Kidney (tissue), 14 donors: ENCODE measurements around the gene FAM222B. TPM values are rescaled to one million over a fixed set of nuclear protein-coding genes. Genes with fewer than 3 reads are reported as not detected.

ENCODE experiments used
- DNase-seq, 5 donors: peaks; one replicate each; pipeline ENCODE4 v3.0.0-alpha.2; 2013 to 2020
- FAIRE-seq: peaks from 2 replicates; lab custom pipeline; 2012; peaks lifted over from hg19 to GRCh38; lab: Jason Lieb, UNC
- H3K27ac ChIP-seq, 2 donors: one replicate each; pipeline ENCODE4 v1.7.0; 2013; ENCODE audit warnings: low read depth in 2 of 2, low read length in 2 of 2, inconsistent platforms in 1 of 2
- H3K27me3 ChIP-seq: one replicate; pipeline ENCODE4 v1.7.1; 2013; ENCODE audit warnings: low read length, inconsistent platforms; ENCODE audit not compliant: control insufficient read depth, insufficient read depth
- H3K36me3 ChIP-seq, 3 donors: one replicate each; pipeline versions ENCODE4 v1.7.0 to v1.7.1; 2013; ENCODE audit warnings: low read length in 3 of 3, control low read depth in 1 of 3, inconsistent platforms in 1 of 3; ENCODE audit not compliant: insufficient read depth in 3 of 3, control insufficient read depth in 2 of 3
- H3K4me1 ChIP-seq, 3 donors: one replicate each; pipeline versions ENCODE4 v1.7.0 to v1.7.1; 2013; ENCODE audit warnings: low read length in 3 of 3, inconsistent platforms in 1 of 3, low read depth in 1 of 3; ENCODE audit not compliant: control insufficient read depth in 2 of 3, insufficient read depth in 2 of 3
- H3K4me3 ChIP-seq, 3 donors: one replicate each; pipeline versions ENCODE4 v1.7.0 to v1.8.1; 2013; ENCODE audit warnings: low read length in 3 of 3, control low read depth in 1 of 3, inconsistent platforms in 1 of 3
- H3K9ac ChIP-seq, 3 donors: one replicate each; pipeline versions ENCODE4 v1.7.0 to v1.7.1; 2013; ENCODE audit warnings: low read length in 3 of 3, control low read depth in 1 of 3, inconsistent platforms in 1 of 3
- H3K9me3 ChIP-seq, 3 donors: one replicate each; pipeline versions ENCODE4 v1.7.0 to v1.7.1; 2013; ENCODE audit warnings: low read length in 3 of 3, control low read depth in 1 of 3, inconsistent platforms in 1 of 3; ENCODE audit not compliant: control insufficient read depth in 2 of 3, insufficient read depth in 1 of 3
- CTCF ChIP-seq: IDR thresholded peaks from 3 replicates; pipeline ENCODE4 v1.5.1; 2012; ENCODE audit warnings: mild to moderate bottlenecking, moderate library complexity, borderline replicate concordance; ENCODE audit not compliant: insufficient read depth; ENCODE audit errors: extremely low read depth
- intact Hi-C: fragments of 100-400 bp; cut with DNase I; formaldehyde crosslinking; loops from one replicate; pipeline ENCODE4 v1.11.1; 2022
- polyA plus RNA-seq: library from polyadenylated mRNA; stranded (reverse); fragments of 350-450 nt; fragmentation: Illumina TruSeq; extraction: RNeasy Lipid Tissue Mini Kit (QIAGEN cat#74804); gene quantifications from one replicate; pipeline ENCODE4 v1.2.3, GENCODE V29; 2014; ENCODE audit warnings: low read depth, low replicate concordance; ENCODE audit not compliant: insufficient read depth
- total RNA-seq: library from RNA; stranded (reverse); fragmentation: NEBNext Ultra II Directional; extraction: Animal tissue kit (Norgen Biotek cat#: 25700); gene quantifications from one replicate; pipeline ENCODE4 v1.2.1, GENCODE V29; 2021
- donor health status: control.
- donor health status: control.
- donor health status: control.
- donor health status: control.
- donor health status: control.
- donor health status: DM: yes; HTN: yes; CAD: no.
- donor health status: Normal renal cell carcinoma (clear cell type).

The FAM222B gene
- total and polyA plus RNA-seq, 2 donors from 2014 or later, result 13.0 to 31.0 TPM

- Histone ChIP-seq H3K27ac (no peak overlapping the region), H3K9me3 (no peaks in the 10 kb centered on the region), H3K36me3 (peaks cover 0 to 17% (median 8%) of the 10 kb centered on the region in 3 donors), H3K4me1 (peaks cover 0 to 5% (median 0%) of the 10 kb centered on the region in 3 donors), H3K9ac (no peak overlapping the region), H3K27me3 (no peaks in the 10 kb centered on the region), H3K4me3 (no peak overlapping the region)
- FAIRE-seq, result no peak
- no peak for TF ChIP-seq CTCF
- DNase-seq, result no peak
- intact Hi-C loops, result loop anchor here (5.0 kb wide), 1 partner anchor 154 kb away; no protein-coding TSS in a partner anchor
Measured at GRCh38 chr17:28763137-28763799, 79.3 kb downstream of the FAM222B start.

GRCh38 chr17:28760601-28761562 is 81.7 kb downstream of the FAM222B start:
- intact Hi-C loops, result loop anchor here (5.0 kb wide), 1 partner anchor 156 kb away; no protein-coding TSS in a partner anchor
- DNase-seq, result peak in 3 of 5 donors; percentile 33 to 78 (median 45)
- Histone ChIP-seq H3K4me3 (no peak overlapping the region), H3K9ac (no peak overlapping the region), H3K9me3 (no peaks in the 10 kb centered on the region), H3K27ac (no peak overlapping the region), H3K4me1 (peaks cover 0 to 5% (median 0%) of the 10 kb centered on the region in 3 donors), H3K27me3 (no peaks in the 10 kb centered on the region), H3K36me3 (peaks cover 0 to 21% (median 19%) of the 10 kb centered on the region in 3 donors)
- FAIRE-seq, result no peak
- no peak for TF ChIP-seq CTCF

GRCh38 chr17:28759256-28759865 is 83.2 kb downstream of the FAM222B start:
- intact Hi-C loops, result no loop called here
- peaks cover 0 to 24% (median 18%) of the 10 kb centered on the region in 3 donors for H3K36me3 ChIP-seq
- no peaks in the 10 kb centered on the region for H3K9me3 ChIP-seq
- no peak overlapping the region for H3K27ac ChIP-seq
- H3K9ac ChIP-seq, result no peak overlapping the region
- peaks cover 0 to 5% (median 0%) of the 10 kb centered on the region in 3 donors for H3K4me1 ChIP-seq
- no peak overlapping the region for H3K4me3 ChIP-seq
- no peak for TF ChIP-seq CTCF
- H3K27me3 ChIP-seq, result no peaks in the 10 kb centered on the region
- FAIRE-seq (no peak), DNase-seq (peak in 1 of 5 donors; percentile 69)
